Left forelimb (tissue), 1 donor: ENCODE measurements around the gene PLA2G2E.
"Not testable (repeated sequence)": the region's sequence is repeated elsewhere in the genome, so short reads cannot be mapped to it uniquely, and the experiment has no call there.

Experiments
- DNase-seq: peaks from one replicate; pipeline ENCODE4 v3.0.0-alpha.2; 2018; ENCODE audit warnings: low spot score

PLA2G2E gene

DNA sequence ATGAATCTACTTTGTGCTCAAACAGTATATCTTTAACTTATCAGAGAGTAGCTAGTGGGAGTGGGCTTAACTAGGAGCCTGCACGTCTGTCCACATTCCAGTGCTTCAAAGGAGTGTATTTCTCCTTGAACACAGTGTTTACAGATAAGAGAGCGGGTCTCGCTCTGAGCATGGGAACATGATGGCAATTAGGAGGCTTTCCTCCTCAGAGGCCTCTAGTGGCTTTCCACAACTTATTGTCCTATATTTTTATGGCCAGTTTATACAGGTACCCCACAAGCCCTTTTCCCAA is 3.7 kb upstream of the PLA2G2E start:
- DNase-seq, result not testable (repeated sequence)

DNA sequence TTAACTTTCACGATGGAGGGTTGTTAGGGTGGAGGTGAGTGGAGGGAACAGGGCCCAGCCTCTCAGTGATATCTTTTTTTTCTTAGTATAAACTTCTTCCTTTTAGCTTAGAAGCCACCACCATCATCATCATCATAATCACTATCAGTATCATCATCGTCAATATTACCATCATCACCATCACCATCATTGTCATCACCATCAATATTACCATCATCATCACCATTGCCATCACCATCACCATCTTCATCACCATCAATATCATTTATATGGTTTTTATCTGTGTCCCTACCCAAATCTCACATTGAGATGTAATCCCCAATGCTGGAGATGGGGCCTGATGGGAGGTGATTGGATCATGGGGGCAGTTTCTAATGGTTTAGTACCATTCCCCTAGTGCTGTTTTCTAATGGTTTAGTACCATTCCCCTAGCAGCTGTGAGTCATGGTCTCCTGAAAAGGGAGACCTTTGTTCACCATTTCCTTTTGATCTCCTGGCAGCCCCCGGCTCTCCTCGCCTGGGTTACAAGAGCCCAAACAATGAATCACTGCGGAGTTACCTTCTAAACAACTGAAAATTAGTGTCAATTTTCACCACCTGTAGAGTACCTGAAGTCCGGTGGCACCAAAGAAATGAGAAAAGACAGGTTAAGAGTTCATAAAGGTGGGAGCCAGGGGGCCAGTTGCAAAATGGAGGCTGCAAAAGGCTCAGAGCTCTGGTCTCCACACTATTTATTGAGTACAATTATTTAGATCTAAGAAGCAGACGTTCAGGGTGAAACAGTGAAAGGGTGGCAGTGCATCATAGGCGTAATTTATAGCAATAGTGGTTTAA is 3.1 kb upstream of the PLA2G2E start:
- no peak for DNase-seq

DNA sequence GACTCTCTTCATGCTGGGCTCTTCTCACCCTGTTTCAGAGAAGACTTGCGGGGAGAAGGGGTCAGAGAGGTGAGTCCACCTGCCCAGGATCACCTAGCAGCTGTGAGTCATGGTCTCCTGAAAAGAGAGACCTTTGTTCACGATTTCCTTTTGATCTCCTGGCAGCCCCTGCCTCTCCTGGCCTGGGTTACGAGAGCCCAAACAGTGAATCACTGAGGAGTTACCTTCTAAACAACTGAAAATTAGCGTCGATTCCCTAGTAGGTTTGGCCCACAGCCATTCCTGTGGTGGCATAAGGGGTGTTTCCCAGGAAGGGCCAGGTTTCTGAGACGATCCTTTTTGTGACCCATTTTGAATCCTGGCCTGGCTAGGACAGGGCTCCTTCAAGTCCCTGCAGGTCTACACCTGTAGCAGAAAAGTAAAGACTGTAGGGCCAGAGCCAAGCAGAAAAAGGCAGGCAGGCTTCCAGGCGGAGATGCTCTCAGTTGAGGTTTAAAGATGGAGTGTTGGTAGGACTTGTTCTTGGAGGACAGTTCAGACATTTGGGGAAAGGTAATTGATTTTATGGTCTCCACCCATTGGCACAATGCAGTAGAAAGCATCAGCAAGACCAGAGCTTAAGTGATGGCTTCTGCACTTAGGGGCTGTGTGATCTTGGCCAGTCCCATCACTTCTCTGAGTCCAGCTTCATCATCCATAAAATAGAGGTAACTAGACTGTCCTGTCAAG is 2.1 kb upstream of the PLA2G2E start:
- no peak for DNase-seq

DNA sequence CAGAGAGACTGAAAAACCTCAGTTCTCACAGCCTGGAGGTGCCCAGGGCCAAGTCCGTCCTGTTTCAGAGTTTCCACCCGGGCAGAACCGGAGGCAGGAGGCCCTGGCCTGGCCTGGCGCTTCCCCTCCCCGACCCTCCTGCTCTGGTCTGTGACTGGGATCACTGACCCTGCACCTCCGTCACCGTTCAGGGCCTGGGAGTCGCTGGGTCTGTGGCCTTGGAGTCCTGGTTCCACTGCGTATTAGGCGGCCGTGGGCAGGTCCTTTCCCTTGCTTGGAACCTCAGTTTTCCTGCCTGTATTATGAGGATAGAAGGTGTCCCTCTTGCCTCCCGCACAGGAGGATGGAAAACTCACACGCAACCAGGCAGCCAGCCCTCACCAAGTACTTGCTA is 533 bp upstream of the PLA2G2E start:
- no peak for DNase-seq

DNA sequence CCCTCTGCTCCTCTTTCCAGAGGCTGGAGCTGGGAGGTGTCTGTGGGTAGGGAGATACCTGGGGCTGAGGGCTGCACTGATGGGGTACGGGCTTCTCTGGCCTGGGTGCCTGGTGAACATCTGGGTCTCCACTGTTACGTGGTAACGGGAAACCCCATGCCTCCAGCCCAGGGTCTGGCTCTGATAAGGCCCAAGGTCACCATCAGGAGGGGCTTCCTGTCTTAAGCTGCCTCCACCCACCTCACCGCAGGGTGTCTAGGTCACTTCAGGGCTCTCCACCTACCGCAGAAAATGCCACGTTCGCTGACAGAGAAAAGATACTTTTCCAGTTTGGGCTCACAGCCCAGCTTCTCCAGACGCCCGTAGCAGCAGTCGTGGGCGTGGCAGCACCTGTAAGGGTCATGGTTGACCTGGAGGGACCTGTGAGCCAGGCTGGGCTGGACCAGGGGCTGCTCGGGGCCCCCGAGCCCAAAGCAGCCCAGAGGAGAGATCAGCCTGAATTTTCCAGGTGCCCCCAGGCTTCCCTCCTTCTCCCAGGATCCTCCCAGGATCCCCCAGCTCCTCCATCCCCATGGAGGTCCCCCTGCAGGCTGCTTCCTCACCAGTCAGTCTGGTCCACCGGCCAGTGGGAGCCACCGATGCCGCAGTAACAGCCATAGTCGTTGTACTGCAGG is 1.3 kb downstream of the PLA2G2E start:
- no peak for DNase-seq

DNA sequence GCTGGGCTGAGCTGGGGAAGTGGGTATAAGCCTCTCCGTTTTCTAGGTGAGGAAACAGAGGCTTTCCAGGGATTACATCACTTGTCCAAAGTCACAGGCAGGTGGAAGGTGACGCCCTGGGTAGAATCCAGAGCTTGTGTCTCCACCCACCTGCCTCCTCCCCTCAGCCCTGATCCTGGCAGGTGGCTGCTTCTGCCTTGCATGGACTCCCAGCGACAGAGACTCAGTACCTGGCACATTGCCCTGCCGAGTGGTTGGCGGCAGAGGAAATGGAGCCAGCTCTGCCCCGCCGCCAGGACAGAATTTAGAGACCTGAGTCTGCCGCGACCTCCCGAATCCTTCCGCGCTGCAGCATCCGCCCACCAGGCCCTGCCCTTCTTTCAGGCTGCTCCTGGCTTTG is 2.1 kb downstream of the PLA2G2E start:
- DNase-seq, result no peak

DNA sequence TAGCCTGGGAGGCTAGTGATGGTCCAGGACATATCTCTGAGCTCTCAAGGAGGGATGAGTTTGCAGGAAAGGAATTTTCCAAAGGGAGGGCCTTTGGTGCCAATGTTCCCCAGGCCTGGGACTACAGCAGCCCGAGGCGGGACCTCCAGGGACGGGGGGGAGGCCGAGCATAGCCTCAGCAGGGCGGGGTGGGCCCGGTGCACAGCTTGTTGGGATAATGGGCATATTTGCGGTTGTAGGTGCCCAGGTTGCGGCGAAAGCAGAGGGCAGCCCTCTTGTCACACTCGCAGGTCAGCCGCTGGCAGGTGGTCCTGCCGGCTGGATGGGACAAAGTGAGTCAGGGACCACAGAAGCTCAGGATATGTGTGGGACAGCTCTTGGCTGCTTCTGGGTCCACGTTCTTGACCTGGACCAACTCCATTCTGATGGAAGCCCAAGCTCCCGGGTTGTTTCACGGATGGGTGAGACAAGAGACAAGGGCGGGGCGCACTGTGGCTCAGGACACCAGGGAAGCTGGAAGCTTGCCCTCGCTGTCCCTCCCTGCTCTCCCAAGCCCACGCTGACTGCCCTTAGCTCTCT is 3.2 kb downstream of the PLA2G2E start:
- DNase-seq, result no peak

DNA sequence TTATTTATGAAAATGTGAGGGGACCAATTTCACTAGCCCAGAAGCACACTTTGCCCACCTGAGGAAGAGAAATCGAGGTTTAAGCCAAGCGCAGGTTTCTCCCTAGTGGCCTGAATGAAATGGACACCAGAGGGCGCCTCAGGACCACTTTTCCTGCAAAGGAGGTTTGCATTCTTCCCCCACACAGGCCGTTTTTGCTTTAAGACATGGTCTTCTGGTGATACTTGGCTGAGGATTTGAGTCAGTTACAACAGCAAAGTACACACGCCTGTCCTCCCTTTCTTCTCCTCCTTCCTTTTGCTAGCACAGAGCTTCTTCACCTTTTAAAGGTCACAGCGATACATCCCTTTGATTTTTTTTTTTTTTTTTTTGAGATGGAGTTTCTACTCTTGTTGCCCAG is 5.4 kb downstream of the PLA2G2E start:
- peak; percentile 78 for DNase-seq

DNA sequence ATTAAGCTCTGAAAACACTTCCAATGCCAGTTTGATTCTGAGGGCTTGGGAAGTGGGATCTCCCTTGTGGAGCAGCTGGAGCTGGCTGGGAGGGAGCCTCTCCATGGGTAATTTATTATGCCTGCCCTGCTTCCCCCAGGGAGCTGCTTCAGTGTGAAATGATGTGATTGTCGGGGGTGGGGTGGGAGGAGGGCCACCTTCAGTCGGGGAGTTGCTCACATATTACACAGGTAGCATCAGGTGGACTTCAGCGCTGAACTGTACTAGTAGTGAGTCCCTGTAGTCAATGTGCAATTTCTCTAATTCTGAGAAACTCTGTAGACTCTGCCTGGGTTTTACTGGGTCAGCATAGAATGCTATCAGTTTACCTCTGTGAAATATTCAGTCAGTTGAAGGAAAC is 12.8 kb downstream of the PLA2G2E start:
- DNase-seq, result no peak

DNA sequence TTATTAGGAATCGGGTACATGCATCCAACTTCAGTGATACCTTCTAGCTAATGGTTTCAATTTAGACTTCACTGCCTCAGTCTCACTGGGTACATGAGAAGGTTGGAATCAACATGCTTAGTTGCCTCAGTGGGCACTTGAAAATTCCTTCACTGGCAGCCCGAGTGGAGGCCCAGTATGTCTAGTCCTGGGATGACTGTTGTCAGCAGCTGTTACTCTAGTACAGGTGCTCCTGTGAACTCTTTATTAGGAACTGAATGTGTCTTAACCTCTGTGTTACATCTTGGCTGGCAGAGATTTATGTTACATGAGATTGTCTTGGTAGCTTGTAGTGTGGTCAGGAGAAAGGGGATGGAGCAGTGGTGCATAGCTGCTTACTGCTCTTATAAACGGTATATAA is 13.4 kb downstream of the PLA2G2E start:
- no peak for DNase-seq

DNA sequence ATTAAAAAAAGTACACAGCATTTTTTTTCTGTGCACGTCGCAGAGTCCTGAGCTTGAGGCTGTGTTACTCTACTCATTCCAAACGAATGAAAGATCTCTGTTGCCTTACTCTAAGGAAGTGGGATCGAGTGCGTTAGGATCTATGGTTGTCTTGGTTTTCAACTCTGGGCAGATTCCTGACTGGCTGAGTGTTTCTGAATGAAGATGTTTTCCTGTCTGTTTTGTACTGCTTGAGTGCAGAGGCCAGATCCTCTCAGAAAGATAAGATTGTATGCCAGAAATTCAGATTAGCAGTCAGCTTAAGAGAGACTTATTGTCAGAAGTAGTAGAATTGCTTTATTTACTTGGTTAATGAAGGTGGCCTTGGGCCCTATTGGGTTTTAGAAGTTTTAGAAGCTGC is 14.0 kb downstream of the PLA2G2E start:
- no peak for DNase-seq

DNA sequence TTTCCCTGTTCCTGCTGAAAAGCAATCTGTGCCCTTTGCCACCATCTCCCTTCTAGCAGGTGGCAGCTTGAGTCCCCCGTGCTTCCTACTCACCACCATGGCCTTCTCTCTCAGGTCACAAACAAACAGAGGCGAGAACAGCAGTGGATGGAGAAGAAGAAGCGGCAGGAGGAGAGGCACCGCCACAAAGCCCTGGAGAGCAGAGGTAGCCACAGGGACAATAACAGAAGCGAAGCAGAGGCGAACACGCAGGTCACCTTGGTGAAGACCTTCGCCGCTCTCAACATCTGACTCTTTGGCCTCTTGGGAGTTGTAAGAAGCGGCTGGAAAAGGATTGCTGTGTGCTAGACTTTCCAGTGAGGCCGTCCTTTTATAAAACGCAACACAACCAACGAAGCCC is 16.0 kb downstream of the PLA2G2E start:
- no peak for DNase-seq

DNA sequence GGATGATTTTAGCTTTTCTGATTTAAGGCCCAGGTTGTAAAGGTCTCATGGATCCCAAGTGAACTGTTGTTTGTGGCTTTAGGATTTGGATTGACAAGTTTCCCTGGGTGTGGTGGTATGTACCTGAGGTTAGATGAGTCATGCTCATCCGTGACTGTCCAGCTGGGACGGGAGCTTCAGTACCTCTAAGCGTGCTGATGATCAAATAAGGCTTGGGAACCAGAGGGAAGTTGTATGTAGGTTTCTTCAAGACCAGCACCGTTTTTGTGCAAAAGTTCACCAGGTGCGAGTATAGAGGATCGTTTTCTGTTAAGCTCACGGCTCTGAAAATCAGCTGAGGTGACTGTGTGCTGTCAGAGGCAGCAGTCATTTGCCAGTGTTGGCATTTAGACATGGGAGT is 19.8 kb downstream of the PLA2G2E start:
- DNase-seq, result no peak

DNA sequence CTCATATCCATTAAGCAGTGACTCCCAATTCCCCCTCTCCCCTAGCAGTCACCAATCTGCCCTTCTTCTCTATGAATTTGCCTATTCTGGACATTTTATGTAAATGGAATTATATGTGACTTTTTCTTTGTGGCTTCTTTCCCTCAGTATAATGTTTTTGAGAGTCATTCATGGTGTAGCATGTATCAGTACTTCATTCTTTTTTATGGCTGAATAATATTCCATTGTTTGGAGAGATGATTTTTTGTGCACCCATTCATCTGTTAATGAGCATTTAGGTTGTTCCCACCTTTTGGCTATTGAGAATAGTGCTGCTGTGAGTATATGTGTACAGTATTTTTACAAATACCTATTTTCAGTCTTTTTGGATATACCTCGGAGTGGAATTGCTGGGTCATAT is 21.8 kb downstream of the PLA2G2E start:
- no peak for DNase-seq

DNA sequence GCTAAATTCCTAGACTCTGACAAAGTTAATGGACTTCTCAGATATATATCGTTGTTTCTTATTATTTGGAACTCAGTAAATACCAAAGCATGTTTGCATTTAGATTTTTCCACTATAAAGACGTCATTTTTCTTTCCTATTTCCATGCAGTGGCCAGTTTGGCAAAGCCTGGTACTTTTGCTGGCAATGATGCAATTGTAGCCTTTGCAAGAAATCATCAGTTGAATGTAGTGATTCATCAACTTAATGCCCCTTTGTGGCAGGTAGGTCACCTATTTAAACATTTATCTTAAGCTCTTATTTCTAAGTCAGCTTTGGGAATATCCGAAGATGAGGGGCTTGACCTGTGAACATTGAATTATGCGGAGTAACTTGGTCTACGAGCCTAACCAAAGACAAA is 29.2 kb downstream of the PLA2G2E start:
- DNase-seq, result no peak

DNA sequence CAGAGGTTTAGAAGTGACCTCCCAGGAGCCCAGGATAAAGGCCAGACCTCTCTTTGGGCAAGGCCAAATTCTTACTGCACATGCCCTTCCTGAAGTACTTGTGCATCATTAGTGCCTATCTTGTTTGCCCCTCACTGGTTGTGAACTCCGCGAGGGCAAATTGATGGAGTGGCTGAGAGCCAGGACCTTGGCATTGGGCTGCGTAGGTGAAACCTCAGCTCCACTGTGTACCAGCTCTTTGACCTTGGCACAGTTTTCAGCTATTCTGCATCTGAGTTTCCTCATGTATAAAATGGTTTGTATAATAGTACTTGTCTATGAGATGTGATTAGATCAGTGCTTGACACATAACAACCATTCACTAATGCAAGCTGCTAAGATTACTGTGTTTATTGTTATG is 29.7 kb downstream of the PLA2G2E start:
- no peak for DNase-seq

DNA sequence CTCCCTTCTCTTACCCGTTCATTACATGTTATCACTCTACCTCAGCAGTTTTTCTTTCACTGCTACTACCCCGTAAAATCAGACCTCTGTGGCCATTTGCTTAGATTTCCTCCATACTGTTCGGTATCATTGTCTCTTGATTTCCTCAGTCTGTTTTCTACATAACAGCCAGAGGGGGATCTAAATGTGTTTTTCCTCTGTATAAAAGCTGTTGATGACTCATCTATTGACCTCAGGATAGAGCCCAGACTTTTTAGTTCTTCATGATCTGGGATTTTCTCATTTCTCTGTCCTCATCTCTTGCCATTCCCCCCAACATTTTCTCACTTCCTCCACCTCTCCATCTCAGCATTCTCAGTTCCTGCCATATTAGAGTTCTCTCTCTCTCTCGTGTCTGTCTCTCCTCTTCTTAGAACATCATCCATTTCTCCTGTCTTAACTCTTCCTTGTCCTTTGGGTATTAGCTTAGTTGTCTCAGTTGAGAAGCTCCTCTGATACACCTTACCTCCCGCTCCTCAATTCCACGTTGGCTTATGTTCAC is 30.7 kb downstream of the PLA2G2E start:
- DNase-seq, result no peak

DNA sequence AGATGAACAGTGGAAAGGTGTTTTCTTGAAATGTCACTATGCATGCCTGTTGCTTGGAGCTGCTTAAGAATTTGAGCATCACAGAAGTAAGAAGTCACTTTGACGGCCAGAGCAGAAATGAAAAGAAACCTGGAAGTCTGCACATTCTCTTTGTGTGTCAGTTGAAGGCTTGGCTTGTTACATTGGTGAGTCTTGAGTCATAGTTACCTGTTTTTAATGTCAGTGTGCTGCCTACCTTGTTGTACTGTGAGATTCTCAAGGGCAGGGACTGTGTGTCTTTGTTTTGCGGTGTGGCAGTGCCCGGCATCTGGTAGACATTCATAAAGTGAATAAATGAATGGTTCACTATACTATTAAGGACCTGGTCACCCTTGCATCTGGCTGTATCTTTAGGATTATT is 31.3 kb downstream of the PLA2G2E start:
- no peak for DNase-seq

DNA sequence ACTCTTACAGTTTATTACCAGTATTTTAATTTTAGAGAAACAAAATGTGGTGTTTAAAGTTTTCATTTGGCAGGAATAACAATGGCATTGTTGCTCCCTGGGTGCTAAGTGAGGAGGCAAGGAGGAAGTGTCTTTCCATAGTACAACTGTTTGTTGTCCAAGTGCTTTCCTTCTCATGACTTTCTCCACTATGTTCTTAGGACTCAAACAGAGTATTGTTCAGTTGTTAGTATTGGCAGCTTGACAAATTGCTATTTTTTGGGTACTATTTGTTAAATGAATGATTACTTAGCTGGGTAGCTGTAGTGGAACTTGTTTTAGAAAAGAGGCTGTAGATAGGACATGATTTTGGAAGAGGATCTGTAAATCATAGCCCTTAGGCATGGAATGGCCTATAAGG is 33.8 kb downstream of the PLA2G2E start:
- no peak for DNase-seq

DNA sequence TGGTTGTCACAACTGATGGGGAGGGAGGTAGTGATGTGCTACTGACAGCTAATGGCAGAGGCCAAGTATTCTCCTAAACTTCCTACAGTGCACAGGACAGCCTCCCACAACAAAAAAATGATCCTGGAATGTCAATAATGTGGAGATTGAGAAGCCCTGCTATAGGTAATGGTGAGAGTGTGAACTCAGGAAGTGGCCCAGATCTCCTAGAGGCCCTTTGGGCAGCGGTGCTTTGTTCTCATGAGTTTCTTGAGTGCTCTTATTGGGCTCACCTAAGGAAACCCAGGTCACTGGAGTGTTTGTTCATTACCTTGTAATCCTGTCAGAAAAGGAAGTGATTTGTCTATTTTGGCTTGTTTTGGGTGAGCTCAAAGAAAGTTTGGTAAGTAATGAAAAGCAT is 35.3 kb downstream of the PLA2G2E start:
- no peak for DNase-seq

DNA sequence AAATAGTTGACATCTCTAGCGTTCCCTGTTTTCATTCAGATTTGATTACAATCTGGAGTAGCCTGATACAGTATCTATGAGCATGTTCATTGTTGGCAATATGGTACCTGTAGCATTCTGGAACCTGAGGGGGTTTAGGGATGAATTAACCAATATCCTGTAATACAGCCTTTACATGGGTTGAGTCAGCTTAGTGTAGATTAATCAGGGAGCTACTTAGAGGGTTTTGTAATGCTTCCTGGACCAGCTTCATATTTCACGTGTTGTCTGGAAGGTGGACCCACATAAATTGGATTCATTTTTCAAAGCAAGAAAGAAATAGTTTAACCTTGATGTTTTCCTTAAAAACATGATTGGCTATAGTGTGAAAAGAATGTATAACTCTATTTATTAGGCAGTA is 37.6 kb downstream of the PLA2G2E start:
- DNase-seq, result no peak

DNA sequence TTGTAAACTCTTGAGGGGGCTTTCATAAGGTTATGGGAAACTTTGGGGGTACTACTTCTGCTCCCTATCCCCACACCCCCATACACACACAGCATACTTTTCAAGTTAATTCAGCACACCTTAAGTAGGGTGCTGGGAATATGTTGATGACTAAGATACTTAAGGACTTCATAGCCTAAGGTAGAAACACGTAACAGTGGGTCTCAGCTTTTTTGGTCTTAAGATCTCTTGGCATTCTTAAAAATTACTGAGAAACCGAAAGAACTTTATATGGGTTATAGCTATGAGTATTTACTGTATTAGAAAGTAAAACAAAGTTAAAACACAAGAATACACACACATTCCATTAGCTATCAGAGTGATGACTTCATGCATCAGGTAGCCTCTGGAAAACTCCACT is 39.1 kb downstream of the PLA2G2E start:
- DNase-seq, result no peak
